PC-3 (cell line): Measurements from ENCODE around the gene SLC19A1. TPM values are rescaled to one million over a fixed set of nuclear protein-coding genes. Genes with fewer than 3 reads are reported as not detected.

Experiments
- ATAC-seq: fragments of 200-7000 bp; cut with Tn5 transposase; 2 replicates; pipeline ENCODE4 v1.9.1; 2020; ENCODE audit warnings: mild to moderate bottlenecking, moderate library complexity
- BruUV-seq: library from RNA; stranded (reverse); fragments of 400-500 nt; replicated peaks from 2 replicates; lab custom pipeline; 2021; lab: Mats Ljungman, UMichigan
- CTCF ChIA-PET: fragments of 300-600 bp; sonication (Branson Sonifier 250); formaldehyde crosslinking; loops from one replicate; lab custom pipeline; 2022; ENCODE audit warnings: antibody characterized with exemption; lab: Charles Lee
- POLR2A ChIA-PET: fragments of 300-600 bp; sonication (Branson Sonifier 250); formaldehyde crosslinking; loops from one replicate; lab custom pipeline; 2022; ENCODE audit warnings: antibody characterized with exemption; ENCODE audit not compliant: unreplicated experiment; lab: Charles Lee
- DNase-seq: peaks from one replicate; pipeline ENCODE4 v3.0.0-alpha.2; 2015
- H2AFZ ChIP-seq: fragments of 300-600 bp; sonication (generic); 2 replicates; pipeline ENCODE4 v1.6.0; 2016; ENCODE audit warnings: antibody characterized with exemption, low read length
- H3F3A ChIP-seq: fragments of 300-600 bp; sonication (generic); one replicate; pipeline ENCODE4 v1.6.0; 2017; ENCODE audit warnings: antibody characterized with exemption, low read length, control low read depth, mild to moderate bottlenecking; ENCODE audit not compliant: unreplicated experiment
- H3K27ac ChIP-seq: fragments of 300-600 bp; sonication (generic); 2 replicates; pipeline ENCODE4 v1.5.1; 2016; ENCODE audit warnings: mild to moderate bottlenecking, low read length
- H3K27me3 ChIP-seq: fragments of 300-600 bp; sonication (generic); 2 replicates; pipeline ENCODE4 v1.6.1; 2016; ENCODE audit warnings: low read length, mixed read lengths
- H3K36me3 ChIP-seq: fragments of 300-600 bp; sonication (generic); 2 replicates; pipeline ENCODE4 v1.6.1; 2016; ENCODE audit warnings: low read depth, mixed run types, low read length, mixed read lengths
- H3K4me1 ChIP-seq: fragments of 300-600 bp; sonication (generic); 2 replicates; pipeline ENCODE4 v1.5.1; 2016; ENCODE audit warnings: low read length; ENCODE audit not compliant: insufficient read depth
- H3K4me2 ChIP-seq: fragments of 300-600 bp; sonication (generic); 2 replicates; pipeline ENCODE4 v1.6.0; 2016; ENCODE audit warnings: low read length
- H3K4me3 ChIP-seq: fragments of 300-600 bp; sonication (generic); 2 replicates; pipeline ENCODE4 v1.5.1; 2016; ENCODE audit warnings: mild to moderate bottlenecking, low read length, mixed read lengths
- H3K79me2 ChIP-seq: fragments of 300-600 bp; sonication (generic); 2 replicates; pipeline ENCODE4 v1.6.1; 2017; ENCODE audit warnings: low read length, mixed read lengths
- H3K9ac ChIP-seq: fragments of 300-600 bp; sonication (generic); 2 replicates; pipeline ENCODE4 v1.6.0; 2016; ENCODE audit warnings: mild to moderate bottlenecking, low read length
- H3K9me2 ChIP-seq: fragments of 300-600 bp; sonication (generic); replicated peaks from 2 replicates; pipeline ENCODE4 v1.6.1; 2016; ENCODE audit warnings: mixed run types, low read length, mixed read lengths
- H3K9me3 ChIP-seq: fragments of 300-600 bp; sonication (generic); 2 replicates; pipeline ENCODE4 v1.6.1; 2016; ENCODE audit warnings: low read length, mixed read lengths
- H4K20me1 ChIP-seq: fragments of 300-600 bp; sonication (generic); 2 replicates; pipeline ENCODE4 v1.6.1; 2016; ENCODE audit warnings: low read length, mixed read lengths
- CTCF ChIP-seq: fragments of 300-600 bp; sonication (generic); conservative IDR thresholded peaks from 2 replicates; pipeline ENCODE4 v1.5.1; 2017; ENCODE audit warnings: antibody characterized with exemption, low read depth, mild to moderate bottlenecking, low read length
- EZH2 ChIP-seq: fragments of 300-600 bp; sonication (generic); IDR thresholded peaks from one replicate; pipeline ENCODE4 v1.6.1; 2017; ENCODE audit warnings: antibody characterized with exemption, mild to moderate bottlenecking, low read length; ENCODE audit not compliant: unreplicated experiment
- EZH2phosphoT487 ChIP-seq: fragments of 300-600 bp; sonication (generic); IDR thresholded peaks from 2 replicates; pipeline ENCODE4 v1.6.1; 2018; ENCODE audit warnings: mild to moderate bottlenecking, antibody characterized with exemption, low read length, borderline replicate concordance
- intact Hi-C: fragments of 100-400 bp; cut with micrococcal nuclease; formaldehyde crosslinking; loops from 2 replicates; pipeline ENCODE4 v1.9.0; 2023
- total RNA-seq: library from RNA; depleted of rRNA; stranded (reverse); fragments of >200 nt; gene quantifications from 2 replicates; pipeline ENCODE4 v1.2.3, GENCODE V29; 2014

Gene SLC19A1
- total RNA-seq, 1 experiment from 2014 or later, result 54.2 TPM

GRCh38 chr21:45457832-45458172 lies 84.4 kb downstream of the SLC19A1 start:
- H3K9me2 ChIP-seq, result no peaks in the 10 kb centered on the region
- H3K9me3 ChIP-seq, result peaks cover 2% of the 10 kb centered on the region; the same call in 1 of the 2 replicates
- H3K27ac ChIP-seq, result no peak overlapping the region
- BruUV-seq, result no TSS peak
- DNase-seq (no peak), ATAC-seq (no peak)
- POLR2A ChIA-PET, result no interaction called here
- no peak overlapping the region for H3K9ac ChIP-seq
- H3K36me3 ChIP-seq, result 0 out of 2 replicates have a peak, but pooled peaks cover 7% of the 10 kb centered on the region
- no peaks in the 10 kb centered on the region for H3K79me2 ChIP-seq
- CTCF ChIA-PET, result no interaction called here
- peaks cover 25% of the 10 kb centered on the region for H3K4me1 ChIP-seq
- 0 out of 2 replicates have a peak, but pooled peaks cover 5% of the 10 kb centered on the region for H4K20me1 ChIP-seq
- no peaks in the 10 kb centered on the region for H3K27me3 ChIP-seq
- H3F3A ChIP-seq, result peaks cover 3% of the 10 kb centered on the region
- no peak overlapping the region for H3K4me3 ChIP-seq
- no peak overlapping the region for H2AFZ ChIP-seq
- no peak for TF ChIP-seq EZH2
- TF ChIP-seq CTCF, result no peak
- TF ChIP-seq EZH2phosphoT487, result no peak
- H3K4me2 ChIP-seq, result no peak overlapping the region
- intact Hi-C loops, result no loop called here

DNA sequence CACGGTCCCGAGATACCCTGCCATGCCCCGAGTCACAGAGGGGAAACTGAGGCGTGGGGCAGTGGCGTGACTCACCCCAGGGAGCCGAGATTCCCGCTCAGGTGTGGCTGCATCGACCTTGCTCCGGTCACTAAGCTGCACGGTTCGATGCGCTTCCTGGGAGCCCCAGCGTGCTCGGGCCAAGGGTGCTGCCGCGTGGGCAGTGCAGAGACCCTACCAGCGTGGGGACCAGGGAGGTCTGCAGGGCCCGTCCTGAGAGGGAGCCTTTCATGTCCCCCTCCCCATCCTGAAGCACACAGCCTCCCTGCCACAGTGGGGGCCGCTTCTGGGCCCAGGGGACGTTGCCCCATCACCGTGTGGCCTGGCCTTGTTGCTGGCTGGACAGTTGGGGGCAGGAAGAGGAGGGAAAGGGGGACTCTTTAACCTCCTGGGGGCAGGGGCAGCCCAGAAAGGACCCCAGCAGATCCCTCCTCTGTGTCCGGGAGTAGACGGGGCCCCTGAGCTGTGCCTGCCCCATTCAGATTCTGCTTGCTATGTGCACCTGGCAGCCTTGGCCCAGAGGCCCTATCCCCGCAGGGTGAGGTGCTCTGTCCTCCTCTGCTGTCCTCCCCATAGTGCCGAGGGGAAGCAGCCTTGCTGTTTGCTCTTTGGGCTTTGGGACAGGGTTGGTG lies 84.9 kb downstream of the SLC19A1 start:
- H2AFZ ChIP-seq, result no peak overlapping the region
- no peak overlapping the region for H3K27ac ChIP-seq
- H3K36me3 ChIP-seq, result 0 out of 2 replicates have a peak, but pooled peaks cover 7% of the 10 kb centered on the region
- intact Hi-C loops, result no loop called here
- CTCF ChIA-PET, result no interaction called here
- H3F3A ChIP-seq, result peaks cover 8% of the 10 kb centered on the region
- TF ChIP-seq CTCF (no peak), EZH2 (no peak), EZH2phosphoT487 (no peak)
- H3K4me1 ChIP-seq, result peaks cover 25% of the 10 kb centered on the region
- no TSS peak for BruUV-seq
- POLR2A ChIA-PET, result no interaction called here
- no peak for ATAC-seq
- no peaks in the 10 kb centered on the region for H3K79me2 ChIP-seq
- H3K9me3 ChIP-seq, result peaks cover 3% of the 10 kb centered on the region; the same call in 1 of the 2 replicates
- H3K27me3 ChIP-seq, result no peaks in the 10 kb centered on the region
- no peak overlapping the region for H3K4me2 ChIP-seq
- H3K9ac ChIP-seq, result no peak overlapping the region
- no peak overlapping the region for H3K4me3 ChIP-seq
- H3K9me2 ChIP-seq, result no peaks in the 10 kb centered on the region
- DNase-seq, result no peak
- H4K20me1 ChIP-seq, result 0 out of 2 replicates have a peak, but pooled peaks cover 6% of the 10 kb centered on the region

GRCh38 chr21:45456584-45457160 lies 85.6 kb downstream of the SLC19A1 start:
- TF ChIP-seq EZH2phosphoT487 (no peak), EZH2 (no peak), CTCF (no peak)
- no TSS peak for BruUV-seq
- 0 out of 2 replicates have a peak, but pooled peaks cover 7% of the 10 kb centered on the region for H3K36me3 ChIP-seq
- no peak for ATAC-seq
- no peak overlapping the region for H2AFZ ChIP-seq
- H4K20me1 ChIP-seq, result 0 out of 2 replicates have a peak, but pooled peaks cover 6% of the 10 kb centered on the region
- peaks cover 8% of the 10 kb centered on the region for H3F3A ChIP-seq
- H3K9ac ChIP-seq, result no peak overlapping the region
- H3K4me2 ChIP-seq, result no peak overlapping the region
- H3K27ac ChIP-seq, result no peak overlapping the region
- peaks cover 25% of the 10 kb centered on the region for H3K4me1 ChIP-seq
- H3K27me3 ChIP-seq, result no peaks in the 10 kb centered on the region
- ChIA-PET CTCF (no interaction called here), POLR2A (no interaction called here)
- H3K9me3 ChIP-seq, result peaks cover 3% of the 10 kb centered on the region; the same call in 1 of the 2 replicates
- no peaks in the 10 kb centered on the region for H3K79me2 ChIP-seq
- no peak for DNase-seq
- H3K9me2 ChIP-seq, result no peaks in the 10 kb centered on the region
- H3K4me3 ChIP-seq, result no peak overlapping the region
- intact Hi-C loops, result no loop called here
